Heart right ventricle (tissue), 16 donors: Measurements from ENCODE around the gene ABCC8. TPM values are rescaled to one million over a fixed set of nuclear protein-coding genes. Genes with fewer than 3 reads are reported as not detected.

Source experiments
- ATAC-seq, 8 donors: fragments of 200-7000 bp; cut with Tn5 transposase; one replicate each; pipeline ENCODE4 v1.9.1; 2020; ENCODE audit warnings: mild to moderate bottlenecking in 8 of 8, moderate library complexity in 8 of 8, moderate number of reproducible peaks in 1 of 8
- DNase-seq, 2 donors: peaks; one replicate each; pipeline ENCODE4 v3.0.0-alpha.2; 2020
- H3K27ac ChIP-seq, 10 donors: fragments of 200-600 bp; sonication (generic) in 2 of 10; one replicate each; pipeline versions ENCODE4 v1.5.0 to v1.8.0; 2020 to 2022; ENCODE audit warnings: mild to moderate bottlenecking in 3 of 10
- H3K27me3 ChIP-seq, 7 donors: fragments of 200-600 bp; one replicate each; pipeline ENCODE4 v1.8.0; 2021 to 2022; ENCODE audit warnings: mild to moderate bottlenecking in 2 of 7
- H3K36me3 ChIP-seq, 9 donors: fragments of 200-600 bp; sonication (generic) in 1 of 9; one replicate each; pipeline versions ENCODE4 v1.5.0 to v1.8.0; 2020 to 2022; ENCODE audit warnings: mild to moderate bottlenecking in 2 of 9
- H3K4me1 ChIP-seq, 9 donors: fragments of 200-600 bp; sonication (generic) in 1 of 9; one replicate each; pipeline versions ENCODE4 v1.5.0 to v1.8.0; 2020 to 2022; ENCODE audit warnings: mild to moderate bottlenecking in 4 of 9
- H3K4me3 ChIP-seq, 10 donors: fragments of 200-600 bp; sonication (generic) in 2 of 10; one replicate each; pipeline versions ENCODE4 v1.5.0 to v1.8.0; 2020 to 2022; ENCODE audit warnings: mild to moderate bottlenecking in 7 of 10, moderate library complexity in 2 of 10
- H3K9me3 ChIP-seq, 11 donors: fragments of 200-600 bp in 10 of 11; sonication (generic) in 2 of 11; one replicate each; pipeline versions ENCODE4 v1.5.0 to v1.8.0; 2013 to 2022; ENCODE audit warnings: mild to moderate bottlenecking in 2 of 11, control low read depth in 1 of 11, moderate library complexity in 1 of 11
- CTCF ChIP-seq, 9 donors: fragments of 200-600 bp; sonication (generic) in 2 of 9; IDR thresholded peaks; one replicate each; pipeline versions ENCODE4 v1.5.0 to v1.8.0; 2021 to 2022; ENCODE audit warnings: antibody characterized with exemption in 9 of 9, mild to moderate bottlenecking in 5 of 9, moderate library complexity in 1 of 9
- WGBS, 2 donors: extraction: QIAGEN DNeasy Blood & Tissue Kit; methylation state at CpG; one replicate each; pipeline ENCODE4 v1.1.7; 2013; ENCODE audit warnings: inconsistent platforms in 1 of 2; 5-methylcytosine and 5-hydroxymethylcytosine counted together
- intact Hi-C, 10 donors: fragments of 100-400 bp; cut with DNase I; formaldehyde crosslinking; loops; one replicate each; pipeline versions ENCODE4 v1.11.1 to v1.14.2; 2022
- polyA plus RNA-seq, 2 donors: library from polyadenylated mRNA; stranded (reverse); fragments of 200-250 nt; gene quantifications; one replicate each; pipeline ENCODE4 v1.2.3, GENCODE V29; 2013
- total RNA-seq, 10 donors: library from RNA; stranded (reverse); fragmentation: NEBNext Ultra II Directional in 3 of 10; extraction: Animal tissue kit (Norgen Biotek cat#: 25700) in 3 of 10; gene quantifications; one replicate each; pipeline versions ENCODE4 v1.2.1 to v1.2.4, GENCODE V29; 2021 to 2023
- donor health status: Arrhythmogenic right ventricular cardiomyopathy.
- donor health status: ischemic (EF 13 %, LVEDD 7.1; RV severe dilation, severe dysfunction).
- donor health status: healthy with polysubstance abuse.
- donor health status: DM: no; HTN: yes; CAD: no.
- donor health status: DM: no; HTN: no; CAD: no.
- donor health status: ischemic (EF 25% LVEDD 6.9; RV normal size, moderate dysfunction).
- donor health status: ischemic (EF 25% LVEDD 5.7; RV mildly dilated, moderate dysfunction).
- donor health status: healthy.
- donor health status: DM: yes; HTN: yes; CAD: no.
- donor health status: Ischemic cardiomyopathy.
- donor health status: ischemic (EF 35%, LVEDD 5.7; RV mildly dilated, moderate dysfunction).
- donor health status: nonischemic (EF 11% LVEDD 7.7; RV severe dilation, severe dysfunction).
- donor health status: DM: yes; HTN: yes; CAD: no.
- donor health status: PGD.
- donor health status: ischemic (EF 29% LVEDD 5.4; RV normal size, mild dysfunction).
- donor health status: nonischemic (EF 23%, LVEDD 6.1; RV moderate dilation, normal function).

ABCC8 gene
- total and polyA plus RNA-seq, 12 donors = 0.47 to 8.6 (median 4.9) TPM

GRCh38 chr11:17508791-17509190 lies 32.1 kb upstream of the ABCC8 start:
- H3K27me3 ChIP-seq = peaks cover 0 to 13% (median 0%) of the 10 kb centered on the region in 7 donors
- H3K4me3 ChIP-seq = no peak overlapping the region
- peak in 2 of 8 donors; percentile 4 to 36 for ATAC-seq
- H3K36me3 ChIP-seq = no peaks in the 10 kb centered on the region
- H3K4me1 ChIP-seq = peaks cover 0 to 27% (median 13%) of the 10 kb centered on the region in 9 donors
- DNase-seq = no peak
- 35 to 59% methylated on average over 3 of the region's 3 CpGs for WGBS, 2 donors
- H3K9me3 ChIP-seq = no peaks in the 10 kb centered on the region
- no peak for TF ChIP-seq CTCF (IDR thresholded peaks at IDR 0.05)
- intact Hi-C loops = loop anchor here in 6 of 10 donors (5.0 to 10.0 kb wide), 4 partner anchors 126 to 284 kb away; no protein-coding TSS in a partner anchor
- H3K27ac ChIP-seq = no peak overlapping the region

GRCh38 chr11:17508306-17508705 lies 31.7 kb upstream of the ABCC8 start:
- WGBS, 2 donors = 33 to 37% methylated on average over 3 of the region's 3 CpGs
- Histone ChIP-seq H3K27me3 (peaks cover 0 to 13% (median 0%) of the 10 kb centered on the region in 7 donors), H3K9me3 (no peaks in the 10 kb centered on the region), H3K4me3 (no peak overlapping the region), H3K36me3 (no peaks in the 10 kb centered on the region), H3K27ac (peak overlapping the region in 2 of 10 donors; percentile 39 to 41), H3K4me1 (peaks cover 0 to 27% (median 13%) of the 10 kb centered on the region in 9 donors)
- intact Hi-C loops = loop anchor here in 6 of 10 donors (5.0 to 10.0 kb wide), 4 partner anchors 126 to 284 kb away; no protein-coding TSS in a partner anchor
- DNase-seq (no peak), ATAC-seq (peak in 7 of 8 donors; percentile 41 to 75 (median 50))
- TF ChIP-seq CTCF (IDR thresholded peaks at IDR 0.05) = no peak

- no peak for TF ChIP-seq CTCF (IDR thresholded peaks at IDR 0.05)
- no peak for ATAC-seq
- H3K27me3 ChIP-seq = peaks cover 0 to 13% (median 0%) of the 10 kb centered on the region in 7 donors
- intact Hi-C loops = loop anchor here in 6 of 10 donors (5.0 to 10.0 kb wide), 4 partner anchors 125 to 283 kb away; no protein-coding TSS in a partner anchor
- WGBS, 2 donors = 90 to 91% methylated on average over 2 of the region's 2 CpGs
- no peaks in the 10 kb centered on the region for H3K9me3 ChIP-seq
- H3K4me3 ChIP-seq = no peak overlapping the region
- H3K4me1 ChIP-seq = peaks cover 0 to 27% (median 13%) of the 10 kb centered on the region in 9 donors
- H3K27ac ChIP-seq = peak overlapping the region in 2 of 10 donors; percentile 39 to 41
- H3K36me3 ChIP-seq = no peaks in the 10 kb centered on the region
- DNase-seq = no peak
Observed at GRCh38 chr11:17507773-17508172, 31.1 kb upstream of the ABCC8 start.

- H3K27me3 ChIP-seq = peaks cover 0 to 11% (median 0%) of the 10 kb centered on the region in 7 donors
- TF ChIP-seq CTCF (IDR thresholded peaks at IDR 0.05) = no peak
- no peaks in the 10 kb centered on the region for H3K9me3 ChIP-seq
- intact Hi-C loops = loop anchor here in 7 of 10 donors (1.0 to 10.0 kb wide), 5 partner anchors 123 to 282 kb away; no protein-coding TSS in a partner anchor
- DNase-seq (no peak), ATAC-seq (no peak)
- H3K36me3 ChIP-seq = no peaks in the 10 kb centered on the region
- H3K4me3 ChIP-seq = no peak overlapping the region
- 85 to 90% methylated on average over 3 of the region's 3 CpGs for WGBS, 2 donors
- H3K27ac ChIP-seq = no peak overlapping the region
- H3K4me1 ChIP-seq = peaks cover 0 to 27% (median 13%) of the 10 kb centered on the region in 9 donors
Observed at GRCh38 chr11:17506942-17507341, 30.3 kb upstream of the ABCC8 start.
